HEK293 (cell line): ENCODE data around the gene XRN1.

Experiments
- CTCF ChIA-PET: fragments of 350-600 bp; formaldehyde crosslinking; extraction: SDS; loops from one replicate; lab custom pipeline; 2021; ENCODE audit warnings: antibody characterized with exemption; lab: Yijun Ruan, JAX
- POLR2A ChIA-PET: fragments of 300-600 bp; formaldehyde crosslinking; extraction: SDS; loops from one replicate; lab custom pipeline; 2020; ENCODE audit warnings: antibody characterized with exemption, inconsistent platforms; lab: Yijun Ruan, JAX
- H3K27ac ChIP-seq: fragments of 200-500 bp; sonication (Bioruptor generic); 2 replicates; pipeline ENCODE4 v1.5.1; 2014; ENCODE audit warnings: low read depth, low read length, control low read depth, inconsistent platforms; ENCODE audit errors: extremely low read depth
- H3K36me3 ChIP-seq, 2 experiments: fragments of 200-500 bp in 1 of 2; sonication (Bioruptor generic) in 1 of 2; 1 replicate in 1 of 2; 2 replicates in 1 of 2; pipeline ENCODE4 v1.5.1; 2014 to 2017; ENCODE audit warnings: inconsistent platforms in 2 of 2, low read length in 2 of 2; ENCODE audit not compliant: control insufficient read depth in 2 of 2, insufficient read depth in 1 of 2
- H3K4me1 ChIP-seq: fragments of 200-500 bp; sonication (Bioruptor generic); 2 replicates; pipeline ENCODE4 v1.5.1; 2014; ENCODE audit warnings: mild to moderate bottlenecking, low read length, inconsistent platforms; ENCODE audit not compliant: control insufficient read depth, insufficient read depth
- H3K4me3 ChIP-seq: 2 replicates; pipeline ENCODE4 v1.5.1; 2011; ENCODE audit warnings: low read depth, mild to moderate bottlenecking, control low read depth, low read length, moderate library complexity
- H3K9me3 ChIP-seq: fragments of 200-500 bp; sonication (Bioruptor generic); 2 replicates; pipeline ENCODE4 v1.5.1; 2014; ENCODE audit warnings: low read depth, low read length, inconsistent platforms; ENCODE audit not compliant: control insufficient read depth, insufficient read depth
- AEBP2 ChIP-seq: fragments of 450-650 bp; formaldehyde crosslinking; IDR thresholded peaks from 2 replicates; pipeline ENCODE4 v1.5.1; 2016; ENCODE audit warnings: missing biosample characterization, missing genetic modification characterization, borderline replicate concordance
- BCL11B ChIP-seq: fragments of 450-650 bp; formaldehyde crosslinking; IDR thresholded peaks from 2 replicates; pipeline ENCODE4 v1.5.1; 2016; ENCODE audit warnings: low read depth, missing biosample characterization, missing genetic modification characterization
- ELK4 ChIP-seq: IDR thresholded peaks from 2 replicates; pipeline ENCODE4 v1.6.1; 2011; ENCODE audit warnings: mild to moderate bottlenecking, low read depth, low read length, borderline replicate concordance
- GLIS2 ChIP-seq: fragments of 450-650 bp; formaldehyde crosslinking; IDR thresholded peaks from 2 replicates; pipeline ENCODE4 v1.5.1; 2016; ENCODE audit warnings: missing biosample characterization, missing genetic modification characterization
- SETDB1 ChIP-seq: IDR thresholded peaks from one replicate; pipeline ENCODE4 v1.6.1; 2017; ENCODE audit warnings: mild to moderate bottlenecking, low read length, moderate library complexity, mixed read lengths; ENCODE audit not compliant: insufficient read length
- SP2 ChIP-seq: fragments of 450-650 bp; formaldehyde crosslinking; IDR thresholded peaks from 2 replicates; pipeline ENCODE4 v1.5.1; 2016; ENCODE audit warnings: missing biosample characterization, missing genetic modification characterization
- ZBTB10 ChIP-seq: fragments of 450-650 bp; formaldehyde crosslinking; IDR thresholded peaks from 2 replicates; pipeline ENCODE4 v1.5.1; 2016; ENCODE audit warnings: missing biosample characterization, missing genetic modification characterization
- ZFP69B ChIP-seq: fragments of 450-650 bp; formaldehyde crosslinking; IDR thresholded peaks from 2 replicates; pipeline ENCODE4 v1.5.1; 2016; ENCODE audit warnings: missing biosample characterization, missing genetic modification characterization
- ZNF132 ChIP-seq: fragments of 450-650 bp; formaldehyde crosslinking; IDR thresholded peaks from 2 replicates; pipeline ENCODE4 v1.5.1; 2017; ENCODE audit warnings: missing biosample characterization, missing genetic modification characterization, borderline replicate concordance
- ZNF2 ChIP-seq: fragments of 450-650 bp; formaldehyde crosslinking; IDR thresholded peaks from 2 replicates; pipeline ENCODE4 v1.5.1; 2016; ENCODE audit warnings: missing biosample characterization, missing genetic modification characterization
- ZNF214 ChIP-seq: fragments of 450-650 bp; formaldehyde crosslinking; IDR thresholded peaks from 2 replicates; pipeline ENCODE4 v1.5.1; 2017; ENCODE audit warnings: missing biosample characterization, mild to moderate bottlenecking, missing genetic modification characterization, borderline replicate concordance
- ZNF23 ChIP-seq: fragments of 450-650 bp; formaldehyde crosslinking; IDR thresholded peaks from 2 replicates; pipeline ENCODE4 v1.5.1; 2016; ENCODE audit warnings: missing biosample characterization, missing genetic modification characterization, borderline replicate concordance
- ZNF248 ChIP-seq: fragments of 450-650 bp; formaldehyde crosslinking; IDR thresholded peaks from 2 replicates; pipeline ENCODE4 v1.5.1; 2017; ENCODE audit warnings: missing biosample characterization, missing genetic modification characterization
- ZNF398 ChIP-seq: fragments of 450-650 bp; formaldehyde crosslinking; IDR thresholded peaks from 2 replicates; pipeline ENCODE4 v1.5.1; 2017; ENCODE audit warnings: missing biosample characterization, missing genetic modification characterization
- ZNF416 ChIP-seq: fragments of 450-650 bp; formaldehyde crosslinking; IDR thresholded peaks from 2 replicates; pipeline ENCODE4 v1.5.1; 2016; ENCODE audit warnings: missing biosample characterization, missing genetic modification characterization
- ZNF48 ChIP-seq: fragments of 450-650 bp; formaldehyde crosslinking; IDR thresholded peaks from 2 replicates; pipeline ENCODE4 v1.5.1; 2016; ENCODE audit warnings: missing biosample characterization, missing genetic modification characterization
- ZNF530 ChIP-seq: fragments of 450-650 bp; formaldehyde crosslinking; IDR thresholded peaks from 2 replicates; pipeline ENCODE4 v1.5.1; 2016; ENCODE audit warnings: low read depth, missing biosample characterization, missing genetic modification characterization
- ZNF571 ChIP-seq: fragments of 450-650 bp; formaldehyde crosslinking; IDR thresholded peaks from 2 replicates; pipeline ENCODE4 v1.5.0; 2017; ENCODE audit warnings: missing biosample characterization, missing genetic modification characterization
- ZNF629 ChIP-seq: fragments of 450-650 bp; formaldehyde crosslinking; IDR thresholded peaks from 2 replicates; pipeline ENCODE4 v1.5.1; 2017; ENCODE audit warnings: missing biosample characterization, missing genetic modification characterization
- ZNF664 ChIP-seq: fragments of 450-650 bp; formaldehyde crosslinking; IDR thresholded peaks from 2 replicates; pipeline ENCODE4 v1.5.1; 2016; ENCODE audit warnings: missing biosample characterization, missing genetic modification characterization
- ZNF701 ChIP-seq: fragments of 450-650 bp; formaldehyde crosslinking; IDR thresholded peaks from 2 replicates; pipeline ENCODE4 v1.5.1; 2016; ENCODE audit warnings: missing biosample characterization, missing genetic modification characterization
- ZNF768 ChIP-seq: fragments of 450-650 bp; formaldehyde crosslinking; IDR thresholded peaks from 2 replicates; pipeline ENCODE4 v1.5.1; 2018; ENCODE audit warnings: missing biosample characterization, mild to moderate bottlenecking, missing genetic modification characterization
- TF ChIP-seq, protein P1 (sequence below): fragments of 450-650 bp; formaldehyde crosslinking; IDR thresholded peaks from 2 replicates; pipeline ENCODE4 v1.5.1; 2017; ENCODE audit warnings: missing biosample characterization, missing genetic modification characterization
- TF ChIP-seq, protein P2 (sequence below): fragments of 450-650 bp; formaldehyde crosslinking; IDR thresholded peaks from 2 replicates; pipeline ENCODE4 v1.5.1; 2016; ENCODE audit warnings: missing biosample characterization, missing genetic modification characterization

XRN1 gene

DNA sequence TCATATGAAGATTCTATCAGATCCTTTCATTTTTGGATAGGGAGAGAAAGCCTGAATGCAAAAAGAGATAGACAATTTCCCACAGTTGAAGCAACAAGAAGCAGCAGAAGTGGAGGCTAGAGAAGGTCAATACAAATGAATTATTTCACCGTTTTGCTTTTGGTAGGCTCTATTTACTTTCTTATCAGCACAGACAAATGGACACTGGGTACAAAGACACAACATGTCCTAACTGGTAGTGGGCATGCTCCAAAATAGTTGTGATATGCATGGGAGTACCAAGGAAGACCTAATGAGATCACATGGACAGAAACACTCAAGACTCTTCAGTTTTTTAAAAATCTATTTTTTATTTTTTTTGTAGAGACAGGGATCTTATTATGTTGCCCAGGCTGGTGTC, 99.4 kb downstream of the XRN1 start (continued):
- TF ChIP-seq ZBTB10 (no peak), ZNF214 (tag by site-specific recombination) (no peak), BCL11B (tag by site-specific recombination) (no peak), SETDB1 (no peak), ZNF248 (tag by site-specific recombination) (no peak), ZNF664 (tag by site-specific recombination) (no peak), GLIS2 (tag by site-specific recombination) (no peak)

- POLR2A ChIA-PET, result no interaction called here
- Histone ChIP-seq H3K4me1 (no peaks in the 10 kb centered on the region), H3K27ac (no peak overlapping the region), H3K4me3 (no peak overlapping the region), H3K36me3 (peaks cover 0 to 33% of the 10 kb centered on the region in 2 experiments), H3K9me3 (no peaks in the 10 kb centered on the region)
- CTCF ChIA-PET, result no interaction called here
- TF ChIP-seq ZNF398, result no peak
- TF ChIP-seq, all 188 proteins: peak for 0
Measured at GRCh38 chr3:142337994-142338393, 109.8 kb downstream of the XRN1 start.

DNA sequence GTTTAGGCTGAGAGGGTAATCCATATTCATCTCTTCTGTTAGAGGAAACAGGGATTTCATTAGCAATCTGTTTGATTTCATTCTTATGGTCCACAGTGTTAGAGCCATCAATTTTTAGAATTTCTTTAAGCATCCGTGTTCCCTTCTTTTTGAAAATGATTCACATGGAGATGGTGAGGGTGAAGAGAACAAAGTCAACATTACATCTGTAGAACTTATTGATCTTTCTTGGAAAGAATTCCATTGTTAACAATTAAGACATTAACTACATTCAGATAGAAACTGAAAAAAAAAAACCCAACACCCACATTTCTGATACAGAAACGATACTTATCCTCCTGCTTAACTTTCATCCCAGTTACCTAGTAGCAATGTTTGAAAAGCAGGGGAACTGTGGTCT, 115.4 kb downstream of the XRN1 start:
- CTCF ChIA-PET, result no interaction called here
- no peak for TF ChIP-seq ZNF768 (tag by site-specific recombination)
- TF ChIP-seq GLIS2 (tag by site-specific recombination), result no peak
- no peak for TF ChIP-seq ZNF416
- TF ChIP-seq, protein P1, sequence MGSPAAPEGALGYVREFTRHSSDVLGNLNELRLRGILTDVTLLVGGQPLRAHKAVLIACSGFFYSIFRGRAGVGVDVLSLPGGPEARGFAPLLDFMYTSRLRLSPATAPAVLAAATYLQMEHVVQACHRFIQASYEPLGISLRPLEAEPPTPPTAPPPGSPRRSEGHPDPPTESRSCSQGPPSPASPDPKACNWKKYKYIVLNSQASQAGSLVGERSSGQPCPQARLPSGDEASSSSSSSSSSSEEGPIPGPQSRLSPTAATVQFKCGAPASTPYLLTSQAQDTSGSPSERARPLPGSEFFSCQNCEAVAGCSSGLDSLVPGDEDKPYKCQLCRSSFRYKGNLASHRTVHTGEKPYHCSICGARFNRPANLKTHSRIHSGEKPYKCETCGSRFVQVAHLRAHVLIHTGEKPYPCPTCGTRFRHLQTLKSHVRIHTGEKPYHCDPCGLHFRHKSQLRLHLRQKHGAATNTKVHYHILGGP, result no peak
- no peak for TF ChIP-seq ZNF132 (tag by site-specific recombination)
- TF ChIP-seq ZNF48 (tag by site-specific recombination), result no peak
- no peak for TF ChIP-seq ZNF2 (tag by site-specific recombination)
- TF ChIP-seq ZNF530 (tag by site-specific recombination), result no peak
- TF ChIP-seq ZNF629 (tag by site-specific recombination), result no peak
- TF ChIP-seq, protein P2, sequence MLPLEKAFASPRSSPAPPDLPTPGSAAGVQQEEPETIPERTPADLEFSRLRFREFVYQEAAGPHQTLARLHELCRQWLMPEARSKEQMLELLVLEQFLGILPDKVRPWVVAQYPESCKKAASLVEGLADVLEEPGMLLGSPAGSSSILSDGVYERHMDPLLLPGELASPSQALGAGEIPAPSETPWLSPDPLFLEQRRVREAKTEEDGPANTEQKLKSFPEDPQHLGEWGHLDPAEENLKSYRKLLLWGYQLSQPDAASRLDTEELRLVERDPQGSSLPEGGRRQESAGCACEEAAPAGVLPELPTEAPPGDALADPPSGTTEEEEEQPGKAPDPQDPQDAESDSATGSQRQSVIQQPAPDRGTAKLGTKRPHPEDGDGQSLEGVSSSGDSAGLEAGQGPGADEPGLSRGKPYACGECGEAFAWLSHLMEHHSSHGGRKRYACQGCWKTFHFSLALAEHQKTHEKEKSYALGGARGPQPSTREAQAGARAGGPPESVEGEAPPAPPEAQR (tag by site-specific recombination), result no peak
- no peak for TF ChIP-seq AEBP2 (tag by site-specific recombination)
- TF ChIP-seq SETDB1, result no peak
- TF ChIP-seq ZFP69B (tag by site-specific recombination), result no peak
- no peak for TF ChIP-seq ZNF571 (tag by site-specific recombination)
- TF ChIP-seq ZNF23 (tag by site-specific recombination), result no peak
- no peak for TF ChIP-seq ZNF701 (tag by site-specific recombination)
- no peak for TF ChIP-seq ELK4
- TF ChIP-seq SP2 (tag by site-specific recombination), result no peak

More for the DNA sequence above, 115.4 kb downstream of the XRN1 start:
- POLR2A ChIA-PET, result no interaction called here
- Histone ChIP-seq H3K4me1 (no peaks in the 10 kb centered on the region), H3K27ac (no peak overlapping the region), H3K4me3 (no peak overlapping the region), H3K9me3 (no peaks in the 10 kb centered on the region), H3K36me3 (peaks cover 6 to 42% of the 10 kb centered on the region in 2 experiments)
